ENCODE measurements around the gene HS2ST1. TPM values are rescaled to one million over a fixed set of nuclear protein-coding genes. Genes with fewer than 3 reads are reported as not detected.
"Not testable (repeated sequence)": the region's sequence is repeated elsewhere in the genome, so short reads cannot be mapped to it uniquely, and the experiment has no call there.

HS2ST1 gene
- polyA plus RNA-seq, 12 donors: 18.3 to 32.6 (median 23.4) TPM; not detected in 1

- DNase-seq: no peak
These were observed 2.3 kb downstream of the HS2ST1 start for GRCh38 chr1:86916752-86917151.

GRCh38 chr1:86922445-86922844, 8.0 kb downstream of the HS2ST1 start:
- DNase-seq: no peak

- no peak for DNase-seq
These were observed 10.0 kb downstream of the HS2ST1 start for GRCh38 chr1:86924324-86924960.

- no peak for DNase-seq
These were observed 11.3 kb downstream of the HS2ST1 start for GRCh38 chr1:86925742-86926141.

- DNase-seq: no peak
These were observed 12.4 kb downstream of the HS2ST1 start for GRCh38 chr1:86926883-86927282.

- no peak for DNase-seq
These were observed 14.4 kb downstream of the HS2ST1 start for GRCh38 chr1:86928819-86929218.

GRCh38 chr1:86933051-86933450, 18.6 kb downstream of the HS2ST1 start:
- no peak for DNase-seq

GRCh38 chr1:86933562-86934377, 19.3 kb downstream of the HS2ST1 start:
- no peak for DNase-seq

- no peak for DNase-seq
These were observed 24.0 kb downstream of the HS2ST1 start for GRCh38 chr1:86938450-86938849.

- DNase-seq: no peak
These were observed 24.4 kb downstream of the HS2ST1 start for GRCh38 chr1:86938855-86939254.

GRCh38 chr1:86939406-86939805, 25.0 kb downstream of the HS2ST1 start:
- no peak for DNase-seq

GRCh38 chr1:86940599-86940998, 26.2 kb downstream of the HS2ST1 start:
- DNase-seq: no peak

GRCh38 chr1:86942042-86942441, 27.6 kb downstream of the HS2ST1 start:
- no peak for DNase-seq

- no peak for DNase-seq
These were observed 28.3 kb downstream of the HS2ST1 start for GRCh38 chr1:86942743-86943142.

- DNase-seq: no peak
These were observed 33.8 kb downstream of the HS2ST1 start for GRCh38 chr1:86948212-86948611.

- no peak for DNase-seq
These were observed 36.4 kb downstream of the HS2ST1 start for GRCh38 chr1:86950712-86951419.

- no peak for DNase-seq
These were observed 37.0 kb downstream of the HS2ST1 start for GRCh38 chr1:86951430-86951829.

GRCh38 chr1:86953167-86953566, 38.7 kb downstream of the HS2ST1 start:
- no peak for DNase-seq

- no peak for DNase-seq
These were observed 41.2 kb downstream of the HS2ST1 start for GRCh38 chr1:86955678-86956077.

- no peak for DNase-seq
These were observed 41.8 kb downstream of the HS2ST1 start for GRCh38 chr1:86956221-86956620.

GRCh38 chr1:86957221-86957620, 42.8 kb downstream of the HS2ST1 start:
- no peak for DNase-seq

GRCh38 chr1:86960548-86960947, 46.1 kb downstream of the HS2ST1 start:
- no peak for DNase-seq

GRCh38 chr1:86963841-86964240, 49.4 kb downstream of the HS2ST1 start:
- DNase-seq: not testable (repeated sequence)

Measured in muscle of arm (tissue), 12 donors.